HepG2 (cell line): ENCODE results near the gene PPP1R9A. TPM values are rescaled to one million over a fixed set of nuclear protein-coding genes. Genes with fewer than 3 reads are reported as not detected.

Experiments used
- ATAC-seq: fragments of 200-7000 bp; cut with Tn5 transposase; 3 replicates; pipeline ENCODE4 v1.9.1; 2020; ENCODE audit warnings: mild to moderate bottlenecking, moderate library complexity
- BruUV-seq: library from RNA; stranded (reverse); fragments of 400-500 nt; replicated peaks from 2 replicates; lab custom pipeline; 2021; lab: Mats Ljungman, UMichigan
- CTCF ChIA-PET: fragments of 300-600 bp; formaldehyde crosslinking; extraction: SDS; loops from one replicate; lab custom pipeline; 2021; ENCODE audit warnings: low total read pairs, inconsistent platforms, low intra/inter-chr PET ratio; lab: Yijun Ruan, JAX
- POLR2A ChIA-PET: fragments of 350-600 bp; sonication (Branson Sonifier 250); formaldehyde crosslinking; loops from one replicate; lab custom pipeline; 2020; ENCODE audit warnings: antibody characterized with exemption, inconsistent platforms; lab: Yijun Ruan, JAX
- DNase-seq: peaks from one replicate; pipeline ENCODE4 v3.0.0-alpha.2; 2015; ENCODE audit warnings: low spot score
- FAIRE-seq: peaks from 3 replicates; lab custom pipeline; 2011; peaks lifted over from hg19 to GRCh38; lab: Jason Lieb, UNC
- H2AFZ ChIP-seq: one replicate; pipeline ENCODE4 v1.6.1; 2011; ENCODE audit warnings: low read length, inconsistent platforms
- H3K27ac ChIP-seq: fragments of 300-600 bp; 3 replicates; pipeline ENCODE4 v1.8.0; 2011; ENCODE audit warnings: mixed run types, mild to moderate bottlenecking, mixed read lengths, low read length, inconsistent platforms; ENCODE audit not compliant: insufficient read depth; ENCODE audit errors: extremely low read length
- H3K27me3 ChIP-seq, 2 experiments: fragments of 200-600 bp in 1 of 2; 2 replicates in 1 of 2; 3 replicates in 1 of 2; pipeline versions ENCODE4 v1.6.0 to v1.8.0; 2011; ENCODE audit warnings: low read length in 2 of 2, mild to moderate bottlenecking in 2 of 2, moderate library complexity in 2 of 2, inconsistent platforms in 1 of 2; ENCODE audit not compliant: insufficient read depth in 2 of 2, control insufficient read depth in 1 of 2
- H3K36me3 ChIP-seq, 2 experiments: fragments of 200-600 bp in 1 of 2; replicated peaks in 1 of 2; 2 replicates in 1 of 2; 3 replicates in 1 of 2; pipeline versions ENCODE4 v1.5.1 to v1.8.0; 2011; ENCODE audit warnings: low read length in 2 of 2, inconsistent platforms in 1 of 2; ENCODE audit not compliant: insufficient read depth in 2 of 2, control insufficient read depth in 1 of 2
- H3K4me1 ChIP-seq: 2 replicates; pipeline ENCODE4 v1.5.1; 2012; ENCODE audit warnings: low read length, inconsistent platforms; ENCODE audit not compliant: insufficient read depth
- H3K4me2 ChIP-seq: 2 replicates; pipeline ENCODE4 v1.6.0; 2011; ENCODE audit warnings: low read depth, low read length, inconsistent platforms
- H3K4me3 ChIP-seq, 3 experiments: fragments of 200-600 bp in 1 of 3; sonication (generic), shearing (Covaris generic) in 1 of 3; replicated peaks in 1 of 3; 2 replicates each; pipeline ENCODE4 v1.5.1; 2011 to 2016; ENCODE audit warnings: low read length in 3 of 3, inconsistent platforms in 2 of 3, low read depth in 2 of 3, mild to moderate bottlenecking in 2 of 3, control low read depth in 1 of 3, mixed read lengths in 1 of 3; ENCODE audit not compliant: insufficient read depth in 1 of 3
- H3K79me2 ChIP-seq: one replicate; pipeline ENCODE4 v1.6.1; 2011; ENCODE audit warnings: low read length, inconsistent platforms; ENCODE audit not compliant: insufficient read depth
- H3K9ac ChIP-seq: 2 replicates; pipeline ENCODE4 v1.6.0; 2011; ENCODE audit warnings: mild to moderate bottlenecking, low read depth, low read length, inconsistent platforms; ENCODE audit not compliant: insufficient read depth
- H3K9me3 ChIP-seq: 2 replicates; pipeline ENCODE4 v1.5.1; 2012; ENCODE audit warnings: mild to moderate bottlenecking, low read length
- H4K20me1 ChIP-seq: 2 replicates; pipeline ENCODE4 v1.6.0; 2011; ENCODE audit warnings: inconsistent platforms, mild to moderate bottlenecking, low read length, moderate library complexity; ENCODE audit not compliant: insufficient read depth
- AGO1 ChIP-seq: fragments of 200-400 bp; formaldehyde crosslinking; IDR thresholded peaks from 2 replicates; pipeline ENCODE4 v1.6.1; 2017; ENCODE audit warnings: mild to moderate bottlenecking, low read depth, low read length, moderate library complexity; ENCODE audit not compliant: poor library complexity, severe bottlenecking
- ARID5B ChIP-seq: IDR thresholded peaks from 2 replicates; pipeline ENCODE4 v1.4.0; 2020; ENCODE audit warnings: mild to moderate bottlenecking, missing genetic modification reagents
- ELK4 ChIP-seq: sonication (generic); formaldehyde crosslinking; IDR thresholded peaks from 2 replicates; pipeline ENCODE4 v1.9.0; 2021; ENCODE audit warnings: missing genetic modification reagents, borderline replicate concordance
- MAFK ChIP-seq, 2 experiments: IDR thresholded peaks in 1 of 2; conservative IDR thresholded peaks in 1 of 2; 2 replicates each; pipeline ENCODE4 v1.6.1; 2011; ENCODE audit warnings: improper control_type of control experiment in 2 of 2, low read length in 2 of 2
- MEIS1 ChIP-seq: sonication (generic); formaldehyde crosslinking; IDR thresholded peaks from 2 replicates; pipeline ENCODE4 v1.9.0; 2021; ENCODE audit warnings: mild to moderate bottlenecking, missing genetic modification reagents, moderate library complexity, borderline replicate concordance
- ZKSCAN5 ChIP-seq: sonication (generic); formaldehyde crosslinking; IDR thresholded peaks from 2 replicates; pipeline ENCODE4 v1.5.1; 2020; ENCODE audit warnings: mild to moderate bottlenecking, missing genetic modification reagents
- ZNF232 ChIP-seq: sonication (generic); formaldehyde crosslinking; IDR thresholded peaks from 2 replicates; pipeline ENCODE4 v1.4.0; 2020; ENCODE audit warnings: missing genetic modification reagents, borderline replicate concordance
- ZNF44 ChIP-seq: sonication (generic); formaldehyde crosslinking; IDR thresholded peaks from 2 replicates; pipeline ENCODE4 v1.5.1; 2020; ENCODE audit warnings: mild to moderate bottlenecking, missing genetic modification reagents
- ZNF501 ChIP-seq: sonication (generic); formaldehyde crosslinking; IDR thresholded peaks from 2 replicates; pipeline ENCODE4 v1.5.1; 2020; ENCODE audit warnings: mild to moderate bottlenecking, moderate library complexity, missing genetic modification reagents
- ZSCAN21 ChIP-seq: sonication (generic); formaldehyde crosslinking; IDR thresholded peaks from 2 replicates; pipeline ENCODE4 v1.8.0; 2022; ENCODE audit warnings: mild to moderate bottlenecking, missing genetic modification reagents, moderate library complexity, borderline replicate concordance
- WGBS: methylation state at CpG from one replicate; pipeline ENCODE4 v1.1.6; 2017; ENCODE audit warnings: low lambda C conversion rate; 5-methylcytosine and 5-hydroxymethylcytosine counted together
- in situ Hi-C: cut with HindIII; loops from 2 replicates; pipeline ENCODE4 v1.10.0; 2017; ENCODE audit warnings: low pct_unique_long_range_greater_than_20kb; ENCODE audit not compliant: extremely low pct_ligation_motif_present
- intact Hi-C: fragments of 100-400 bp; cut with micrococcal nuclease; formaldehyde crosslinking; loops from one replicate; pipeline ENCODE4 v1.10.0; 2022; ENCODE audit not compliant: unreplicated experiment
- polyA plus RNA-seq, 8 experiments: library from polyadenylated mRNA; depleted of rRNA in 3 of 8; stranded (reverse) in 7 of 8; unstranded in 1 of 8; fragments of >200 nt; fragmentation: Illumina TruSeq in 4 of 8; extraction: Trizol in 4 of 8; gene quantifications; 2 replicates each; pipeline versions ENCODE4 v1.2.1 to v1.2.3, GENCODE V29; 2011 to 2016; ENCODE audit warnings: low read depth in 4 of 8, missing spikeins in 1 of 8, mixed read lengths in 1 of 8; ENCODE audit not compliant: insufficient read depth in 1 of 8
- total RNA-seq, 5 experiments: library from RNA; depleted of rRNA; stranded (reverse); fragments of >200 nt; fragmentation: Illumina TruSeq; extraction: Trizol; gene quantifications; 2 replicates each; pipeline ENCODE4 v1.2.3, GENCODE V29; 2016; ENCODE audit warnings: low read depth in 1 of 5

Gene PPP1R9A
- total and polyA plus RNA-seq, 2 of the 13 experiments (the other 11 are each of a cell fraction or from before 2014, with no cell fraction given), result 11.4 to 31.9 TPM

- TF ChIP-seq ELK4, result no peak
Observed at GRCh38 chr7:95250571-95250970, 343.2 kb downstream of the PPP1R9A start (continued).

GRCh38 chr7:95251966-95252365, 344.6 kb downstream of the PPP1R9A start:
- no peak overlapping the region for H3K4me3 ChIP-seq
- intact Hi-C loops, result no loop called here

More at GRCh38 chr7:95251966-95252365, 344.6 kb downstream of the PPP1R9A start:
- H3K9ac ChIP-seq, result no peak overlapping the region
- peaks cover 0 to 9% of the 10 kb centered on the region in 2 experiments; a peak in 4 of 5 replicates for H3K36me3 ChIP-seq
- H3K4me1 ChIP-seq, result no peaks in the 10 kb centered on the region
- ATAC-seq (no peak), FAIRE-seq (no peak), DNase-seq (no peak)
- POLR2A ChIA-PET, result no interaction called here
- TF ChIP-seq ZNF44 (CRISPR knock-in tag) (no peak), ZNF501 (CRISPR knock-in tag) (no peak), MAFK (conservative IDR thresholded peaks at IDR 0.05 in 1 of 2, IDR thresholded peaks at IDR 0.05 in 1 of 2; ENCODE audit: low read length in 2 of 2) (peak; percentile 18 to 57; a peak in 2 of 4 replicates), AGO1 (no peak), ZKSCAN5 (CRISPR knock-in tag) (no peak), ZNF232 (CRISPR knock-in tag) (no peak), ARID5B (no peak), ZSCAN21 (CRISPR knock-in tag) (no peak), MEIS1 (CRISPR knock-in tag) (no peak)
- CTCF ChIA-PET, result no interaction called here
- H3K9me3 ChIP-seq, result no peaks in the 10 kb centered on the region
- H3K4me2 ChIP-seq, result no peak overlapping the region
- in situ Hi-C loops, result loop anchor here (25.0 kb wide), 1 partner anchor 965 kb away; no protein-coding TSS in a partner anchor
- H2AFZ ChIP-seq, result no peak overlapping the region
- BruUV-seq, result no TSS peak
- H3K27me3 ChIP-seq, result no peaks in the 10 kb centered on the region
- H4K20me1 ChIP-seq, result 0 out of 2 replicates have a peak, but pooled peaks cover 3% of the 10 kb centered on the region
- no peak overlapping the region for H3K27ac ChIP-seq
- H3K79me2 ChIP-seq, result no peaks in the 10 kb centered on the region
- 98% methylated on average over 1 of the region's 1 CpG for WGBS
